D721Med (cell line): ENCODE data around the gene ACOT6.
"Not testable (repeated sequence)": the region's sequence is repeated elsewhere in the genome, so short reads cannot be mapped to it uniquely, and the experiment has no call there.

Experiments used
- DNase-seq: peaks from one replicate; pipeline ENCODE4 v3.0.0; 2011; ENCODE audit warnings: low spot score; ENCODE audit not compliant: insufficient read length
- FAIRE-seq: peaks from 2 replicates; lab custom pipeline; 2011; peaks lifted over from hg19 to GRCh38; lab: Jason Lieb, UNC
- TF ChIP-seq, protein P1 (sequence below): IDR thresholded peaks from 2 replicates; pipeline ENCODE4 v1.5.1; 2012; ENCODE audit warnings: mild to moderate bottlenecking, control low read depth; ENCODE audit not compliant: insufficient read depth; ENCODE audit errors: missing control alignments

The ACOT6 gene, protein sequence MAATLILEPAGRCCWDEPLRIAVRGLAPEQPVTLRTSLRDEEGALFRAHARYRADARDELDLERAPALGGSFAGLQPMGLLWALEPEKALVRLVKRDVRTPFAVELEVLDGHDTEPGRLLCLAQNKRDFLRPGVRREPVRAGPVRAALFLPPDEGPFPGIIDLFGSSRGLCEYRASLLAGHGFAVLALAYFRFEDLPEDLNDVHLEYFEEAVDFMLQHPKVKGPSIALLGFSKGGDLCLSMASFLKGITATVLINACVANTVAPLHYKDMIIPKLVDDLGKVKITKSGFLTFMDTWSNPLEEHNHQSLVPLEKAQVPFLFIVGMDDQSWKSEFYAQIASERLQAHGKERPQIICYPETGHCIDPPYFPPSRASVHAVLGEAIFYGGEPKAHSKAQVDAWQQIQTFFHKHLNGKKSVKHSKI

DNA sequence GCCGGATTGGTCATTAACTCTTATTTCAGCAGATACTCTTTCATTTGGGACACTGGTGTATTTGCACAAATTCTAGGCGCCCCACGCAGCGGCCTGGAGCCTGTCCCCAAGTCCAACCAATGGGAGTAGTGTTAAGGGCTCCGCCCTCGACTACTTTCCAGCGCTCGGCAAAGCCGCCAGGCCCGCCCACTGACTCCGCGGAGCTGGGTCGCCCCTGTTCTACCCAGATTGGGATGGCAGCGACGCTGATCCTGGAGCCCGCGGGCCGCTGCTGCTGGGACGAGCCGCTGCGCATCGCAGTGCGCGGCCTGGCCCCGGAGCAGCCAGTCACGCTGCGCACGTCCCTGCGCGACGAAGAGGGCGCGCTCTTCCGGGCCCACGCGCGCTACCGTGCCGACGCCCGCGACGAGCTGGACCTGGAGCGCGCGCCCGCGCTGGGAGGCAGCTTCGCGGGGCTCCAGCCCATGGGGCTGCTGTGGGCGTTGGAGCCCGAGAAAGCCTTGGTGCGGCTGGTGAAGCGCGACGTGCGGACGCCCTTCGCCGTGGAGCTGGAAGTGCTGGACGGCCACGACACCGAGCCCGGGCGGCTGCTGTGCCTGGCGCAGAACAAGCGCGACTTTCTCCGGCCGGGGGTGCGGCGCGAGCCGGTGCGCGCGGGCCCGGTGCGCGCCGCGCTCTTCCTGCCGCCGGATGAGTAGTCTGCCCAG is at the start of gene ACOT6:
Gene ACOT6 (plus strand): TSS at position 179 of the 707 bp plus-strand sequence. CDS start 55 bp downstream, at position 234.
- DNase-seq (peak; percentile 51), FAIRE-seq (no peak)
- TF ChIP-seq, protein P1, sequence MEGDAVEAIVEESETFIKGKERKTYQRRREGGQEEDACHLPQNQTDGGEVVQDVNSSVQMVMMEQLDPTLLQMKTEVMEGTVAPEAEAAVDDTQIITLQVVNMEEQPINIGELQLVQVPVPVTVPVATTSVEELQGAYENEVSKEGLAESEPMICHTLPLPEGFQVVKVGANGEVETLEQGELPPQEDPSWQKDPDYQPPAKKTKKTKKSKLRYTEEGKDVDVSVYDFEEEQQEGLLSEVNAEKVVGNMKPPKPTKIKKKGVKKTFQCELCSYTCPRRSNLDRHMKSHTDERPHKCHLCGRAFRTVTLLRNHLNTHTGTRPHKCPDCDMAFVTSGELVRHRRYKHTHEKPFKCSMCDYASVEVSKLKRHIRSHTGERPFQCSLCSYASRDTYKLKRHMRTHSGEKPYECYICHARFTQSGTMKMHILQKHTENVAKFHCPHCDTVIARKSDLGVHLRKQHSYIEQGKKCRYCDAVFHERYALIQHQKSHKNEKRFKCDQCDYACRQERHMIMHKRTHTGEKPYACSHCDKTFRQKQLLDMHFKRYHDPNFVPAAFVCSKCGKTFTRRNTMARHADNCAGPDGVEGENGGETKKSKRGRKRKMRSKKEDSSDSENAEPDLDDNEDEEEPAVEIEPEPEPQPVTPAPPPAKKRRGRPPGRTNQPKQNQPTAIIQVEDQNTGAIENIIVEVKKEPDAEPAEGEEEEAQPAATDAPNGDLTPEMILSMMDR, result no peak

DNA sequence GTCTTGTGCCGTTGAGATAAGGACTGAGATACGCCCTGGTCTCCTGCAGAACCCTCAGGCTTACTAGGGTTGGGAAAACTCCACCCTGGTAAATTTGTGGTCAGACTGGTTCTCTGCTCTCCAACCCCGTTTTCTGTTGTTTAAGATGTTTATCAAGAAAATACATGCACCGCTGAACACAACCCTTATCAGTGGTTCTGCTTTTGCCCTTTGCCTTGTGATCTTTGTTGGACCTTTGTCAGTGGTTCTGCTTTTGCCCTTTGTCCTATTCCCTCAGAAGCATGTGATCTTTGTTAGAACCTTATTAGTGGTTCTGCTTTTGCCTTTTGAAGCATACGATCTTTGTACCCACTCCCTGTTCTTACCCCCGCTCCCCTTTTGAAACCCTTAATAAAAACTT is 49.6 kb upstream of the ACOT6 start:
- DNase-seq, FAIRE-seq: not testable (repeated sequence)

DNA sequence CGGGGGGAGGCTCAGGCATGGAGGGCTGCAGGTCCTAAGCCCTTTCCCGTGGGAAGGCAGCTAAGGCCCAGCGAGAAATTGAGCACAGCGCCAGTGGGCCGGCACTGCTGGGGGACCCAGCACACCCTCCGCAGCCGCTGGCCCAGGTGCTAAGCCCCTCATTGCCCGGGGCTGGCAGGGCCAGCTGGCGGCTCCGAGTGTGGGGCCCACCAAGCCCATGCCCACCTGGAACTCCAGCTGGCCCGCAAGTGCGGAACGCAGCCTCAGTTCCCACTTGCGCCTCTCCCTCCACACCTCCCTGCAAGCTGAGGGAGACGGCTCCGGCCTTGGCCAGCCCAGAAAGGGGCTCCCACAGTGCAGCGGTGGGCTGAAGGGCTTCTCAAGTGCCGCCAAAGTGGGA is 45.9 kb upstream of the ACOT6 start:
- not testable (repeated sequence) for DNase-seq, FAIRE-seq

DNA sequence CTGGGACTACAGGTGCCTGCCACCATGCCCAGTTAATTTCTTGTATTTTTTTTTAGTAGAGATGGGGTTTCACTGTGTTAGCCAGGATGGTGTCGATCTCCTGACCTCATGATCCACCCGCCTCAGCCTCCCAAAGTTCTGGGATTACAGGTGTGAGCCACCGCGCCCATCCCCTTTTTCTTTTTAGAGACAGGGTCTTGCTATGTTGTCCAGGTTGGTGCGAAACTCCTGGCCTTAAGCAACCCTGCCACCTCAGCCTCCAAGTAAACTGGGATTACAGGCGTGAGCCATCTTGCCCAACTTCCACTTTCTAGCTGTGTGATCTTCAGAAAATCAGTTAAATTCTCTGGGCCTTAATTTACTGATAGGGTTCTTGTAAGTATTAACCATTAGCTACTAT is 45.4 kb upstream of the ACOT6 start:
- not testable (repeated sequence) for DNase-seq, FAIRE-seq

DNA sequence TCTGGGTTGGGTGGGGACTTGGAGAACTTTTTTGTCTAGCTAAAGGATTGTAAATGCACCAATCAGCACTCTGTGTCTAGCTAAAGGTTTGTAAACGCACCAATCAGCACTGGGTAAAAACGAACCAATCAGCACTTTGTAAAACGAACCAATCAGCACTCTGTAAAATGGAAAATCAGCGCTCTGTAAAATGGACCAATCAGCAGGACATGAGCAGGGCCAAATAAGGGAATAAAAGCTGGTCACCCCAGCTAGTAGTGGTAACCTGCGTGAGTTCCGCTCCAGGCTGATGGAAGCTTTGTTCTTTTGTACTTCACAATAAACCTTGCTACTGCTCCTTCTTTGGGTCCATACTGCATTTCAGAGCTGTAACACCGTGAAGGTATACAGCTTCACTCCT is 45.0 kb upstream of the ACOT6 start:
- TF ChIP-seq, protein P1, result no peak
- FAIRE-seq (no peak), DNase-seq (no peak)

DNA sequence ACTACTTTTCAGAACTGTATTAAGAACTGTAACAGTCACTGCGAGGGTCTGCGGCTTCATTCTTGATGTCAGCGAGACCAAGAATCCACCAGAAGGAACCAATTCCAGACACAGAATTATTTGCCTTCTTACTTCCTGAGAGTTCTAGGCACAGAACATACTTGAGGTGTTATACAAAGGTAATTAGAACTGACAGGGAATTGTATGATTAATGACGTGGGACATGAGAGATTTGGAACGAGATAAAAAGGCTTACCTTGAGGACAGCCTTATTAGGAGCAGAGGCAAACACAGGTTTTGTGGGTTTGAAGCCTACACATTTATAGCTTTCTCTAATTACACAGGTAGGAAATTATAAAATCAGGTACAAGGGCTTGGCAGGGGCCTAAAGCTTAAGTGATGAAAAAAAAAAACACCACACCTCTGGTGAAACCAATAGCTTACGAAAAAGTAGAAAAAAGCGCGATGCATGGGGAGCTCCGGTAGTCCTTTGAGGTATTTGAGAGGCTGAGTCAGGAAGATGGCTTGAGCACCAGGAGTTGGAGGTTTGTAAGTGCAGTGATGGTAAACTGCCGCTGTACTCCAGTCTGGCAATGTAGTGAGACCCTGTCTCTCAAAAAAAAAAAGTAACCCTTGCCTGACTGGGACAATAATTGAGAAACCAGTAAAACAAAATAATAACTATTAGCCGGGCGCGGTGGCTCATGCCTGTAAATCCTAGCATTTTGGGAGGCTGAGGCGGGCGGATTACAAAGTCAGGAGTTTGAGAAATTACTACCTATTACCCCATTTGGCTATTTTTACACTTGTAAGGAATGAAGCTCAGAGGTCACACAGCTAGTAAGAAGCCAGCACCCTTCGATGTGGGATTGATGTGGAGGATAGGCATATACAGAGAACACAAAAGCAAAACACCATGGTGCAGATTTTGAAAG is 44.1 kb upstream of the ACOT6 start:
- TF ChIP-seq, protein P1, result no peak
- DNase-seq, result no peak
- FAIRE-seq, result no peak

DNA sequence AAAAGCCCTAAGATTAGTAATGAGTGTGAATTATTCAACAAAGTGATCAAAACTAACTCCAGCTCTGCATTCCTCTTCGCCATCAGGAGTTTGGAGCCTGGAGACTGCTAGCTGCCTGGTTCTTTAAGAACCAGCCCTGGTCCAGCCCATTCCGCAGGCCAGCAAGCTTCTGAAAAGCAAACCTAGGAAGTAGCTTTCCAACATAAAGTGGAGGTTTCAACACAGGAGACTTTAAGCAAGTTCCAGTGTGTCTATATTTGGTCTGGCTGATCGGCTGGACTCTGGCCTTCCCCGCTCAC is 43.5 kb upstream of the ACOT6 start:
- FAIRE-seq, DNase-seq: not testable (repeated sequence)

DNA sequence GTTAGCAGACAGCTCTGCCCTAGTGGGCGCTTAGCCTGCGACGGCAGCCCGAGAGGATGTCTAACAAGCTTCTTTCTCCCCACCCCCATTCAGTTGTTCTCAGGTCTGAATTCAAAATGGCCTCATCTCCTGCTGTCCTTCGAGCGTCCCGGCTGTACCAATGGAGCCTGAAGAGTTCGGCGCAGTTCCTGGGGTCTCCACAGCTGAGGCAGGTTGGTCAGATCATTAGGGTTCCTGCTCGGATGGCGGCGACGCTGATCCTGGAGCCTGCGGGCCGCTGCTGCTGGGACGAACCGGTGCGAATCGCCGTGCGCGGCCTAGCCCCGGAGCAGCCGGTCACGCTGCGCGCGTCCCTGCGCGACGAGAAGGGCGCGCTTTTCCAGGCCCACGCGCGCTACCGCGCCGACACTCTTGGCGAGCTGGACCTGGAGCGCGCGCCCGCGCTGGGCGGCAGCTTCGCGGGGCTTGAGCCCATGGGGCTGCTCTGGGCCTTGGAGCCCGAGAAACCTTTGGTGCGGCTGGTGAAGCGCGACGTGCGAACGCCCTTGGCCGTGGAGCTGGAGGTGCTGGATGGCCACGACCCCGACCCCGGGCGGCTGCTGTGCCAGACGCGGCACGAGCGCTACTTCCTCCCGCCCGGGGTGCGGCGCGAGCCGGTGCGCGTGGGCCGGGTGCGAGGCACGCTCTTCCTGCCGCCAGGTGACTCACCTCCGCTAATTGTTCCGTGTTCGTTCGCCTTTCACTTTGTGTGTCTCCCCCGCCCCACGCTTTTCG is 42.9 kb upstream of the ACOT6 start, which contains the start of gene ACOT2:
Gene ACOT2 (plus strand): TSS at position 29 of the 774 bp plus-strand sequence. CDS start 28 bp downstream, at position 57.
- FAIRE-seq, result not testable (repeated sequence)
- peak; percentile 77 for DNase-seq

DNA sequence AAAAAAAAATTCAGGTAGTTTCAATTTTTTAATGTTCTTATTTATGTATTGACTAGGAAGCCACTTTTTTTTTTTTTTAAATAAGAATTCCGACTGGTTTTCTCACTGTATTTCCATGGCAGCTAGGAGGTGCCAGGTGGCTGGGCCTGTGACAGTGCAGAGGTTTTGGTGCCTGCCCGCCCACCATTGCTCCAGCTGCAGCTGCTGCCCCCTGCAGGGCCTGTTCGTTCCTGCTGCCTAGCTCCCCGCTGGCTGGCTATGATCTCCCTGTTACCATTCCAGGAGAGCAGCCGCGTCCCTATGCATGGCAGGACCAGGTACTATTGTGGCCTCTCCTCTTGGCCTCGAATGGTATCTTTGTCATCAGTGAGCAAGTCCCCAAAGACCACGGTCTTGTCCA is 41.4 kb upstream of the ACOT6 start:
- DNase-seq, result peak; percentile 32
- FAIRE-seq, result not testable (repeated sequence)
- TF ChIP-seq, protein P1, result peak; percentile 47

DNA sequence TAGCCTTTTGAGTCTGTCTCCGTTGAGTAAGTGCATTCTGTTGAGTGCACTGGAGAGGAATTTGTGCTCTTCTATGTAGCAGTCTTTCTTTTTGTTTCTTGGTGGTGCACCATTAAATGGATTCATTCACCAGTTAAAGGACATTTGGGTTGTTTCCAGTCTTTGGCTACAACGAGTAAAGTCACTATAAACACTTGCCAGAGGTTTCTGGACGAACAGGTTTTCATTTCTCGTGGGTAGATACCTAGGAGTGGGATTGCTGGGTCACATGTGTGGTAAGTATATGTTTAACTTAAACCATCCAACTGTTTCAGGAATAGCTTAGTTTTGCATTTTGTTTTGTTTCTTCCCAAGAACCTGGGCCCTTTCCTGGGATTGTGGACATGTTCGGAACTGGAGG is 39.3 kb upstream of the ACOT6 start:
- DNase-seq, FAIRE-seq: not testable (repeated sequence)

DNA sequence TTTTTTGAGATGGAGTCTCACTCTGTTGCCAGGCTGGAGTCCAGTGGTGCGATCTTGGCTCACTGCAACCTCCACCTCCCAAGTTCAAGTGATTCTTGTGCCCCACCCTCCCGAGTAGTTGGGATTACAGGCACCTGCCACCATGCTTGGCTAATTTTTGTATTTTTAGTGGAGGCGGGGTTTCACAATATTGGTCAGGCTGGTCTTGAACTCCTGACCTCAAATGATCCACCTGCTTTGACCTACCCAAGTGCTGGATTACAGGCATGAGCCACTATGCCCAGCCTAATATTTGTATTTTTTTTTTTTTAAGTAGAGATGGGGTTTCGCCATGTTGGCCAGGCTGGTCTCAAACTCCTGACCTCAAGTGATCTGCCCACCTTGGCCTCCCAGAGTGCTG is 38.6 kb upstream of the ACOT6 start:
- not testable (repeated sequence) for DNase-seq, FAIRE-seq

DNA sequence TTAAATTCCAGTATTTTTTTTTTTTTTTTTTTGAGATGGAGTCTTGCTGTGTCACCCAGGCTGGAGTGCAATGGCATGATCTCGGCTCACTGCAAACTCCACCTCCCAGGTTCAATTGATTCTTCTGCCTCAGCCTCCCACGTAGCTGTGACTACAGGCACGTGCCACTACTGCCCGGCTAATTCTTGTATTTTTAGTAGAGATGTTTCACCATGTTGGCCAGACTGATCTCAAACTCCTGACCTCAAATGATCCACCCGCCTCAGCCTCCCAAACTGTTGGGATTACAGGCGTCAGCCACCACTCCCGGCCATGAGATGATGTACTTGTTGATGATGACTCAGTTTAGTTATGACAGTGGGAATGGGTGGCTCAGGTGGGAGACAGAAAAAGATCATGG is 38.1 kb upstream of the ACOT6 start:
- not testable (repeated sequence) for FAIRE-seq

More for the DNA sequence above, 38.1 kb upstream of the ACOT6 start:
- not testable (repeated sequence) for DNase-seq
